ENCODE data around the gene TTLL11. TPM values are rescaled to one million over a fixed set of nuclear protein-coding genes. Genes with fewer than 3 reads are reported as not detected.

The TTLL11 gene
- total RNA-seq, 1 experiment from 2014 or later: 2.3 TPM

DNA sequence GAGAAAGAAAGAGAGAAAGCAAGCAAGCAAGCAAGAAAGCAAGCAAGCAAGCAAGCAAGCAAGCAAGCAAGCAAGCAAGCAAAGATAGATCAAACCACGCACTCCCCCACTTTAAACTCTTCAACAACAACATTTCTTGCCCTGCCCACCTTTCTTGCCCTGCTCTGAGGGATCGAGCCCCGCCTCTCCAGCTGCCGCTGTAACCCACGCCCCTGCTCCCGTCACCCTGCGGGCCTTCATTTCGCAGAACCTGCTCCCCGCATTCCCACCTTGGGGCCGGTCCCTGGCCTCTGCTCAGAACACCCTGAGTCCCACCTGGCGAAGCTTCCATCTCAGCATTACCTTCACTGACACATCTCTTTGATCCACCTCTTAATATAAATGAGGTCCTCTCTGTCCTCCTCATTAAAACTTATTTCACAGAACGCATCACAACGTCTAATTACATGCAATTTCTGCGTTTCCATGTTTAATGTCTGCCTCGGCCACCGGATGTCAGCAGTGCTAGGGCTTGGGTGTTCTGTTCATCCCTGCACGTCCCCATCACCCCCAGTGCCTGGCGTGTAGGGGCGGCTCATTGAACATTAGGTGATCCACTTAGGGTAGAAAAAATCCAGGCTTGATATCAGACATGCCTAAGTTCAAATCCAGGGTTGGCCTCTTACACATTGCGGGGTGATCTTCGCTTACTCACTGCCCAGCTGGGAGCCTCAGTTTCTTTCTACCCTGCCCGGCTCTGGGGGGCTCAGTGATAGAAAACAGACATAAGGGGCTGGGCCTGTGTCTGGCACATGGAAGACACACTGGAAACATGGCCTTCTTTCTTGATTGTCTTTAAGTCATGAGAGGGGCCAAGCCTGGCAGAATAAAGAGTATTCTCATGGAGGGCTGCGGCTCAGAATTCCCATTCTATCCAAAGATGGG, 254.1 kb downstream of the TTLL11 start:
- CTCF ChIA-PET: no interaction called here
- intact Hi-C loops (cut with micrococcal nuclease; ENCODE audit: unreplicated experiment): no loop called here

DNA sequence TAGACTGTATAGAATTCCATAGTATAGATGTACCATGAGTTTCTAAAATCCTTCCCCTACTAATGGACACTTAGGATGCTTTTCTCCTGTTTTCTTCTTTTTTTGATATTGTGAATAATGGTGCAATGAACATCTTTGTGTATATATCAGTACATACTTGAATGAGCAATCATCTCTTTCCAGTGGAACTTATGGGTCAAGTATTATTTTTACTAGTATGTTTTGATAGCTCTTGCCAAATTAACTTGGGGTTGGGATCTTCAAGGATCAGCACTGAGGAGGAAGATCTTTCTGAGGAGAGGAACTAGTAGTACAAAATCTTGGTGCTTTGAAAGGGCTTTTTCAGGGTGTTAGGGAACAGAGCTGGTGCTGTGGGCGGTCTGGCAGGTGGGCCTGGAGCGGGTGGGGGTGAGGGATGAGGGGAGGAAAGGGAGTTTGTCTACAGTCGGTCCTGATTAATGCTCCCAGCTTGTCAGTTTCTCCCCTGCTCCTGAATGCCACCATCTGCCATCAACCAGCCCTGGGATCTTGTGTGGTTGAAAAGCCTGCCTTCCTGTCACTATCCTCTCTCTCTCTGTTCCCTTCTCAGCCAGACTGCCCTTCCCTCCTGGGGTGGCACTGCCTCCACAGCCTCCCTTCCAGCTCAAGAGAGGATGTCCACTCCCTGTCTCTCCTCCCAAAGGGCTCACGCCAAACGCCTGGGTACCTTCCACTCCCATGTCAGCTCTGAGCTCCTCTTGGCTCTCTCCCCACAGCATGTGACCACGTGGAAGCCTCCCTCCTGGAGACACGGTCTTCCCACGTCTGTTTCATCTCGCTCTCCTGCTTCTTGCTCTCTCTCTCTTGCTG, 255.8 kb downstream of the TTLL11 start:
- Histone ChIP-seq H3K36me3 (ENCODE audit: low read depth) (no peaks in the 10 kb centered on the region), H3K4me1 (replicated peaks; ENCODE audit: insufficient read depth) (no peaks in the 10 kb centered on the region), H3K27ac (no peak overlapping the region), H3K4me2 (no peak overlapping the region), H4K20me1 (ENCODE audit: insufficient read depth) (no peaks in the 10 kb centered on the region), H3K9me3 (ENCODE audit: insufficient read depth, low read depth) (no peaks in the 10 kb centered on the region), H3K79me2 (ENCODE audit: low read depth) (no peaks in the 10 kb centered on the region), H3K9me2 (ENCODE audit: insufficient read depth) (no peaks in the 10 kb centered on the region), H3K27me3 (ENCODE audit: insufficient read depth, low read depth) (no peaks in the 10 kb centered on the region), H3F3A (ENCODE audit: insufficient read depth, low read depth) (no peaks in the 10 kb centered on the region), H3K4me3 (no peak overlapping the region), H2AFZ (no peak overlapping the region)
- ChIA-PET CTCF (no interaction called here), POLR2A (ENCODE audit: unreplicated experiment) (no interaction called here)
- intact Hi-C loops (cut with micrococcal nuclease; ENCODE audit: unreplicated experiment): no loop called here
- BruUV-seq (replicated peaks): no TSS peak
- TF ChIP-seq EZH2 (IDR thresholded peaks at IDR 0.05; ENCODE audit: low read depth): no peak
- no peak for DNase-seq

More for the DNA sequence above, 254.1 kb downstream of the TTLL11 start:
- Histone ChIP-seq H3K36me3 (ENCODE audit: low read depth) (no peaks in the 10 kb centered on the region), H3K79me2 (ENCODE audit: low read depth) (no peaks in the 10 kb centered on the region), H3K9me3 (ENCODE audit: insufficient read depth, low read depth) (no peaks in the 10 kb centered on the region), H2AFZ (no peak overlapping the region), H4K20me1 (ENCODE audit: insufficient read depth) (no peaks in the 10 kb centered on the region), H3F3A (ENCODE audit: insufficient read depth, low read depth) (no peaks in the 10 kb centered on the region), H3K27ac (no peak overlapping the region), H3K4me2 (no peak overlapping the region), H3K9me2 (ENCODE audit: insufficient read depth) (no peaks in the 10 kb centered on the region), H3K27me3 (ENCODE audit: insufficient read depth, low read depth) (no peaks in the 10 kb centered on the region), H3K4me1 (replicated peaks; ENCODE audit: insufficient read depth) (no peaks in the 10 kb centered on the region), H3K4me3 (no peak overlapping the region)
- BruUV-seq (replicated peaks): no TSS peak
- TF ChIP-seq EZH2 (IDR thresholded peaks at IDR 0.05; ENCODE audit: low read depth): no peak
- TF ChIP-seq, protein P1, sequence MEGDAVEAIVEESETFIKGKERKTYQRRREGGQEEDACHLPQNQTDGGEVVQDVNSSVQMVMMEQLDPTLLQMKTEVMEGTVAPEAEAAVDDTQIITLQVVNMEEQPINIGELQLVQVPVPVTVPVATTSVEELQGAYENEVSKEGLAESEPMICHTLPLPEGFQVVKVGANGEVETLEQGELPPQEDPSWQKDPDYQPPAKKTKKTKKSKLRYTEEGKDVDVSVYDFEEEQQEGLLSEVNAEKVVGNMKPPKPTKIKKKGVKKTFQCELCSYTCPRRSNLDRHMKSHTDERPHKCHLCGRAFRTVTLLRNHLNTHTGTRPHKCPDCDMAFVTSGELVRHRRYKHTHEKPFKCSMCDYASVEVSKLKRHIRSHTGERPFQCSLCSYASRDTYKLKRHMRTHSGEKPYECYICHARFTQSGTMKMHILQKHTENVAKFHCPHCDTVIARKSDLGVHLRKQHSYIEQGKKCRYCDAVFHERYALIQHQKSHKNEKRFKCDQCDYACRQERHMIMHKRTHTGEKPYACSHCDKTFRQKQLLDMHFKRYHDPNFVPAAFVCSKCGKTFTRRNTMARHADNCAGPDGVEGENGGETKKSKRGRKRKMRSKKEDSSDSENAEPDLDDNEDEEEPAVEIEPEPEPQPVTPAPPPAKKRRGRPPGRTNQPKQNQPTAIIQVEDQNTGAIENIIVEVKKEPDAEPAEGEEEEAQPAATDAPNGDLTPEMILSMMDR (conservative IDR thresholded peaks at IDR 0.05): no peak
- POLR2A ChIA-PET (ENCODE audit: unreplicated experiment): no interaction called here
- DNase-seq: no peak

DNA sequence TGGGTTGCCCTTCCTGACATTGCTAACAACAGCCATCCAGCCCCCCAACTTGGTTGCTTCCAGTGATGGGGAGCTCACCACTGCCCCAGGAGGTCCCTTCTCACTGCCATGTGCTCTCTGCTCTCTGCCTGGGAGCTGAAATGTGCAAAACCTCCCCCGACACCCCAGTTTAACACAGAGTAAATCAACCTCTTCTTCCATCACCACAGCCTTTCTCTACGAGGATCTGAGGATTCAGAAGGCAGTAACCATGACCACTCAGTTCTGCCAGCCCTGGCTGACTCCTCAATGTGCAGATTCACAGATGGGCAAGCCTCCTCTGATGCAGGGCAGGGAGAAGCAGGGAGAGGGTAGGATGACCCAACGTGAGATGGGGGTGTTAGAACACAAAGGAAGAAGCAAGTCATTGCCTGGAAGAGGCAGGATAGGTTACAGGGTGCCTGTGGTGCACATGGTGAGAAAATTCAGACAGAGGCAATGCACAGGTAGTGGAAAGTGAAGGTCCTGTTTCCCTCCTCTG, 256.7 kb downstream of the TTLL11 start:
- H3K27me3 ChIP-seq (ENCODE audit: insufficient read depth, low read depth): no peaks in the 10 kb centered on the region
- H3K4me2 ChIP-seq: no peak overlapping the region
- no peaks in the 10 kb centered on the region for H3K79me2 ChIP-seq (ENCODE audit: low read depth)
- no peaks in the 10 kb centered on the region for H3K9me2 ChIP-seq (ENCODE audit: insufficient read depth)
- H3K27ac ChIP-seq: no peak overlapping the region
- intact Hi-C loops (cut with micrococcal nuclease; ENCODE audit: unreplicated experiment): no loop called here
- TF ChIP-seq EZH2 (IDR thresholded peaks at IDR 0.05; ENCODE audit: low read depth): no peak
- TF ChIP-seq, protein P1 (conservative IDR thresholded peaks at IDR 0.05): no peak
- H3K9me3 ChIP-seq (ENCODE audit: insufficient read depth, low read depth): no peaks in the 10 kb centered on the region
- no TSS peak for BruUV-seq (replicated peaks)
- CTCF ChIA-PET: no interaction called here
- H3K4me1 ChIP-seq (replicated peaks; ENCODE audit: insufficient read depth): no peaks in the 10 kb centered on the region
- no peak overlapping the region for H3K4me3 ChIP-seq
- H3K36me3 ChIP-seq (ENCODE audit: low read depth): no peaks in the 10 kb centered on the region
- no peaks in the 10 kb centered on the region for H3F3A ChIP-seq (ENCODE audit: insufficient read depth, low read depth)
- H2AFZ ChIP-seq: no peak overlapping the region
- no peak for DNase-seq
- no peaks in the 10 kb centered on the region for H4K20me1 ChIP-seq (ENCODE audit: insufficient read depth)
- POLR2A ChIA-PET (ENCODE audit: unreplicated experiment): no interaction called here

Data from PC-9 (cell line).